ENCODE results near the gene JCAD.

DNA sequence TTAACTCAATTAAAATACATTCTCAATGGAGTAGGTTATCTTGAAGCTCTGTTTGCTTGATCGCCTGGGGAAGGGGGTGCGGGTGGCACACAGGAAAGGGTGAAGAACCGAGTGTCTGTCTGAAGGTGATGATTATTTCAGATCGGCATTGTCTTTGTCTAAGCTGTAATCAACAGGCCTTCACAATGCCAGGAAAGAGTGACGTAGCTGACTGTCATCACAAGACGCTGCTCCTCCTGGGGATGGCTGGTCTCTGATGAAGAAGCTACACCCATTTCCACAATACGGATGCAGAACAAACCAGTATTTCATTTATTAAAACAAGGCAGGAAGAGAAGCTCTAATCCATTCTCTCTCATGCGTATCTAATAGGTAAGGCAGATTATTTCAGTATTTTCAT lies 19.4 kb downstream of the JCAD start:
- TF ChIP-seq, protein P1, sequence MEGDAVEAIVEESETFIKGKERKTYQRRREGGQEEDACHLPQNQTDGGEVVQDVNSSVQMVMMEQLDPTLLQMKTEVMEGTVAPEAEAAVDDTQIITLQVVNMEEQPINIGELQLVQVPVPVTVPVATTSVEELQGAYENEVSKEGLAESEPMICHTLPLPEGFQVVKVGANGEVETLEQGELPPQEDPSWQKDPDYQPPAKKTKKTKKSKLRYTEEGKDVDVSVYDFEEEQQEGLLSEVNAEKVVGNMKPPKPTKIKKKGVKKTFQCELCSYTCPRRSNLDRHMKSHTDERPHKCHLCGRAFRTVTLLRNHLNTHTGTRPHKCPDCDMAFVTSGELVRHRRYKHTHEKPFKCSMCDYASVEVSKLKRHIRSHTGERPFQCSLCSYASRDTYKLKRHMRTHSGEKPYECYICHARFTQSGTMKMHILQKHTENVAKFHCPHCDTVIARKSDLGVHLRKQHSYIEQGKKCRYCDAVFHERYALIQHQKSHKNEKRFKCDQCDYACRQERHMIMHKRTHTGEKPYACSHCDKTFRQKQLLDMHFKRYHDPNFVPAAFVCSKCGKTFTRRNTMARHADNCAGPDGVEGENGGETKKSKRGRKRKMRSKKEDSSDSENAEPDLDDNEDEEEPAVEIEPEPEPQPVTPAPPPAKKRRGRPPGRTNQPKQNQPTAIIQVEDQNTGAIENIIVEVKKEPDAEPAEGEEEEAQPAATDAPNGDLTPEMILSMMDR (IDR thresholded peaks at IDR 0.05) = no peak
- no peak for TF ChIP-seq POLR2AphosphoS5 (IDR thresholded peaks at IDR 0.05)
- no peak for TF ChIP-seq EP300 (IDR thresholded peaks at IDR 0.05)
- TF ChIP-seq POLR2A (IDR thresholded peaks at IDR 0.05) = no peak

Data from sigmoid colon (tissue), 4 donors.